ENCODE results near the gene CDADC1.
"Not testable (repeated sequence)": the region's sequence is repeated elsewhere in the genome, so short reads cannot be mapped to it uniquely, and the experiment has no call there.

CDADC1 gene

DNA sequence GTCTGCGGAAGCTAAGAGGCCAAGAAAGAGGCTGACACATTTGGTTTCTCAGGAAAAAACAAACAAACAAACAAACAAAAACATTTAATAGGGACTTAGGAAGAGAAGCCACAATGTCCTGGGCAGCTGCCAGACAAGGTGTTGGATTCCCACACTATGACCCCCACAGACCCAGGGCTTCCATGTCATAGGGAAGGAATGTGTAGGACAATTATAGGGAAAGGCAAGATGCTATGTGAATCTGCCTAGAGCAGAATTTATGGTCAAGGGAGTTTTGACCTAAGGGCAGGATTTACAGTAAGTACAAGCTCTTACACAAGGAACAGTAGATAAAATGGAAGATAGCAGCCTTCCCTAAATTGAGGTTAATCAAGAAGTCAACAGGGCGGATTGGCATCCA is 9.1 kb upstream of the CDADC1 start:
- no peak for DNase-seq (ENCODE audit: low read depth in 2 of 2)

DNA sequence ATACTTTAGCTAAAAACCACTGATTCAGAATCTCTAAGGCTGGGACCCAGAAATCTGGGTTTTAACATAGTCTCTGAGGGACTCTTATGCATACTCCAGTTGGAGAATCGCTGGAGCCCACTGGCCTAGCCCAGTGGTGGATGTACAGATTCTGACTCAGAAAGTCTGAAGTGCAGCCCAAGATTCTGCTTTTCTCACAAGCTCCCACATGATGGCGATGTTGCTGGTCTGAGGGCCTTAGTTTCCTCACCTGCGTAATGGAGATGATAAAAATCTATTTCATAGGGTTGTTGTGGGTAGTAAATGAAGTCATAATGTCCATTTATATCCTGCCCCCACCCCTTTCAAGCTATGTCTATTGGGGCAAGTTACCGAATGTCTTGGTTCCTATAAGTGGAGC is 7.7 kb upstream of the CDADC1 start:
- DNase-seq (ENCODE audit: low read depth in 2 of 2) = no peak

- no peak for DNase-seq (ENCODE audit: low read depth in 2 of 2)
Measured at GRCh38 chr13:49241296-49241695, 6.4 kb upstream of the CDADC1 start.

DNA sequence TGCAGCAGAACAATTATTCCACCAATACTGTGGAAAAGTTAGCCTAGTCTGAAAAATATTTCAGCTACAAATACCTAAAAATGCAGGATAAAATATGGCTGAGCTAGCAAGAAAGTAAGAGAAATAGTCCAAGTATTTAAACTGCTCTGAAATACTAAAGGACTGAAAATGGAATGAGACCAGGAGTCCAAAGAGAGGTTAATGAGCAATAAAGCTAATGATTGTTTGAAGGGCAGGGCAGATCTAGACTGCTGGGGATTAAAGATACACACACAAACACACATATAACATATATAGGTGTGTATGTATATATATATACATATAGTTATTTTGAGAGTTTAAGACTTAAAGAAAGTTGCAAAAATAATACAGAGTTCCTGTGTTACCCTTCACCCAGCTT is 2.6 kb upstream of the CDADC1 start:
- DNase-seq (ENCODE audit: low read depth in 2 of 2) = no peak

DNA sequence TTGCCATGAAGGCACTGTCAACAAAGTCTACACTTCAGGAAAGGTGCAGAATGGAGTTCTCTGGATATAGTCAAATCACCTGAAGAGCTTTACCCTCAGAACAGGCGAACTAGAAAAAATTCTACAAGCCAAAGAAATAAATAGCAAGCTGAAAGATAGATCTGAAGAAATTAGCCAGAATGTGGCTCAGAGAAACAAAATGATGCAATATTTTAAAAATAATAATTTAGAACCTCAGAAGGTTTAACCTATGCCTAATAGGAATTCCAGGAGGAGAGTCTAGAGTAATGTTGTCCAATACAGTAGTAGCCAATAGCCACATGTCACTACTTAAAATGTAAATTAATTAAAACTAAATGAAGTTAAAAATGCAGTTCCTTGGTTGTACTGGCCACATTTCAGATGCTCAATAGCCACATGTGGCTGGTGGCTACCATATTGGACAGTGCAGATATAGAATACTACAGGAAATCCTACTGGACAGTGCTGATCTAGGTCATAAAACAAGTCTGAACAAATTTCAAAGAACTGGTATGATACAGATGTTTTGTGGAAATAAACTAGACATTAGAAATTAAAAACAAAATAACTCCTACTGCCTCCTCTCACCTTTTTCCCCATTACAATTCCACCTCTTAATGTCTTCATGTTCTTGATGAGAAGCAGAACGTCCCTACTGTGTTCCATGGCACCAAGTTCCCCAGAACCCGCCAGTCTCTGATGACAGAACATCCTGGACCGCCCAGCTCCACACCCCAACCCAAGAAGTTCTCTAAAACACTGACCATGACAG is 679 bp upstream of the CDADC1 start:
- no peak for DNase-seq (ENCODE audit: low read depth in 2 of 2)

- DNase-seq (ENCODE audit: low read depth in 2 of 2) = no peak
Measured at GRCh38 chr13:49248622-49249002, 887 bp downstream of the CDADC1 start.

DNA sequence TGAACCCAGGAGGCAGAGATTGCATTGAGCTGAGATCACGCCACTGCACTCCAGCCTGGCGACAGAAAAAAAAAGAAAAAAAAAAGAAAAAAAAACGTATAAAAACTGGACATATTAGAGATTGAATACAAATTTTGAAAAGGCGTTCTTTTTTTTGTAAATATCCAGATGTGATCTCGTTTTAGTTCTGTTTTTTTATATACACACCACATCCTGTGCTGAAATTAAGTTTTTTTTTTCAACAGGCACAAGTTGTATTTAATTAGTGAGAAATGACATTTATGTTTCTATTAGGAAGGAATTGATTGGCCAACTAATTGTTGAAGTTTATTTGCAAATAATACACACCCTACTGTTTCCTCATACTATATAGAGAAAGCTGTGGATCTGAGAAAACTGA is 3.6 kb downstream of the CDADC1 start:
- no peak for DNase-seq (ENCODE audit: low read depth in 2 of 2)

DNA sequence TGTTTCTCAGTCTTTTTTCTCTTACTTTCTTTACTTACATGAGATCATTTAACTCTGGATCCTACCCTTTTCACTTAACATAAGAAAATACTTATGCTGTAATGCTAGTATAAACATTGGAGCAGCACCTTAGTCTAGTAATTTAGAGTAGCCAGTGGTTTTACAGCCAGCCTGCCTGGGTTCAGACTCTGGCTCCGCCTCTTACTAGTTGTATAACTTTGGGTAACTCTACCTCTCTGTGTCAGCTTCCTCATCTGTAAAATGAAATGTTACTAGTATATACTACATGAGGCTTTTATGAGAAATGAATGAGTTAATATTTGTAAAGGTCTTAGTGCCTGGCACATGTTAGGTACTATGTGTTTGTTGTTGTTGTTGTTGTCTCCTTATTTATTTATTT is 5.6 kb downstream of the CDADC1 start:
- DNase-seq (ENCODE audit: low read depth in 2 of 2) = no peak

GRCh38 chr13:49254007-49254406 is 6.3 kb downstream of the CDADC1 start:
- no peak for DNase-seq (ENCODE audit: low read depth in 2 of 2)

- DNase-seq (ENCODE audit: low read depth in 2 of 2) = no peak
Measured at GRCh38 chr13:49256841-49257240, 9.1 kb downstream of the CDADC1 start.

DNA sequence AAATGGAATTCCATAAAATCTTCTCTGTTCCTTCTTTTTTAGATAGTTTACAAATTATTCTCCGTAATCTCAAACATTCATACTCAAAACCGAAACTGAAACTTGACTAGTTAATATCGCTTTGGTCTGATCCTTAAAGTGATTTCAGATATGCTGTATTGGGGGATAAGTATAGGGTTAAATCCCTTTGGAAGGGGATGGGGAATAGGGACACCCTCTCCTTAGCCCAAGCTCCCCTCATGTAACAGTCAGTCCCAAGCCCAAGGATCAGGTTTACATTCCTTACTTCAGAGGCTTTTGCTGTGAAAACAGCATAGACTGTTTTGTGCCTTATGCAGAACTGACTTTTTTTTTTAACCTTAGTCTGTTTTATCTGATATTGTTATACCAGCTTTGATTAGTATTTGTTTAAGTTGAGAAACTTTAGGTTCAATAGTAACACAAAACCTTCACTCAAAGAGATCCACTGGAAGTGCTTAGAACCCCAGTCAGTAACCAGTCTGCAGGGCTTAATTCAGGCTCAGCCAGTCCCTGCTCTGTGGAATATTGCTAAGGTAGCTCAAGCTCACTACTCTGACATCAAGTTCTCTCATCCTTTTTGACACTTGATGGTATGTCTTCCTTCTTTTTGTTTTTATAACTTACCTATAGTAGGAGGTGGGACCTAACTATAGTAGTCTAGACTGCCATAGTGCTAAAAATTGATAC is 10.5 kb downstream of the CDADC1 start:
- no peak for DNase-seq (ENCODE audit: low read depth in 2 of 2)

DNA sequence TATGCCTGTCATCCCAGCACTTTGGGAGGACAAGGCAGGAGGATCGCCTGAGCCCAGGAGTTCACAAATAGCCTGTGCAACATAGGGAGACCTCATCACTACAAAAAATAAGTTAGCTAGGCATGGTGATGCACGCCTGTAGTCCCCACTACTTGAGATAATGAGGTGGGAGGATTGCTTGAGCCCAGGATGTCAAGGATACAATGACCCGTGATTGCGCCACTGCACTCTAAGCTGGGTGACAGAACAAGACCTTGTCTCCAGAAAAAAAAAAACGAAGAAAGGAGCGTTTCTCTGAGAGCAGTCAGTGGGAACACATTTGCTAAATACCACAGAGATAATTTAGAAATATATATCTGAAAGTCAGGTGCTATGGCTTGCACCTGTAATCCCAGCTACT is 11.9 kb downstream of the CDADC1 start:
- no peak for DNase-seq (ENCODE audit: low read depth in 2 of 2)

GRCh38 chr13:49262634-49263033 is 14.9 kb downstream of the CDADC1 start:
- no peak for DNase-seq (ENCODE audit: low read depth in 2 of 2)

- no peak for DNase-seq (ENCODE audit: low read depth in 2 of 2)
Measured at GRCh38 chr13:49265822-49266221, 18.1 kb downstream of the CDADC1 start.

DNA sequence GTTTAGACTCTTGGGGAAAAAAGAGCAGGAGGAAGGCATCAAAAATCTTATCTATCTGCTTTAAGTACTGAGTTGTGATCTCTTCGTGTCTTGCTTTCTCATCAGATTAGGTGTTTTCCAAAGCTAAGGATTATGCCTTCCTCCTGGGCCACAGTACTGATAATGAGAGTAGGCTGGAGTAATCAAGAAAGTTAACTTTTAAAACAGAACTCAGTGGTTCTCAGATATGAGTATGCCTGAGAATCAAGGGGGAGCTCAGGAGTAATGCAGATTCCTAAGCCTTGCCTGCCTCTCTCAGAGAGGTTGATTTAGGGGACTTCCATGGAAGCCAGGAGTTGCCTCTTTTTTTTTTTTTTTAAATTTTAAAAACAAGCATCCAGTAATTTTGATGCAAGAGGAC is 23.5 kb downstream of the CDADC1 start:
- no peak for DNase-seq (ENCODE audit: low read depth in 2 of 2)

DNA sequence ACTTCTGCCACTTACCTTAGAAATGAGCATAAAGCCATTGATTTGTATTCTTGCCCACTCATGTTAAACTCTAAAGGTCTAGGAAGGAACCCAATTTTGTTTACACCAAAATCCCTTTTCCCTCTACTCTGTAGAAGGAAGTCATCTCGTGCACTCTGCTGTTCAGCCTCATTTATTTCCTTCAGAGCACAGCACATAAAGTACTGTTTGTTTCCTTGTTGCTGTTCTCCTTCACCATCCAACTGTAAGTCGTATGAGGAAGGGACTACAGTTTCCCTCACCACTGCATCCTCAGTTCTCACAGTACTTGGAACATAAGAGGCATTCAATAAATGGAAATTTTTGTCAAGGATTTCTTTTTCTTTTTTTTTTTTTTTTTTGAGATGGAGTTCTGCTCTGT is 24.6 kb downstream of the CDADC1 start:
- DNase-seq (ENCODE audit: low read depth in 2 of 2) = no peak

DNA sequence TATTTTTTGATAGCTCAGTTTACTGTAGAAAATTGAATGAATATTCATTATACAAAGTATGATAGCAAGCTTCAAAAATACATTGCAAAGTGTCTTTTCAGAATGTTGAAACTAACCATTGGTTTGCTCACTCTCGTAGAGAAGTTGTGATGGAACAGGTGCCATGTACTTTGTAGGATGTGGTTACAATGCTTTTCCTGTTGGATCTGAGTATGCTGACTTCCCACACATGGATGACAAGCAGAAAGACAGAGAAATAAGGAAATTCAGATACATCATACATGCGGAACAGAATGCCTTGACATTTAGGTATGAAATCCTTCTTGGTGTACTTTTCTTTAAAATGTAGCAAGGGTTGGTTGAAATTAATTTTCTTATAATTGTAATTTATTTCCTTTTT is 30.5 kb downstream of the CDADC1 start:
- DNase-seq (ENCODE audit: low read depth in 2 of 2) = no peak

- DNase-seq (ENCODE audit: low read depth in 2 of 2) = no peak
Measured at GRCh38 chr13:49279112-49279511, 31.4 kb downstream of the CDADC1 start.

GRCh38 chr13:49279885-49280284 is 32.2 kb downstream of the CDADC1 start:
- no peak for DNase-seq (ENCODE audit: low read depth in 2 of 2)

DNA sequence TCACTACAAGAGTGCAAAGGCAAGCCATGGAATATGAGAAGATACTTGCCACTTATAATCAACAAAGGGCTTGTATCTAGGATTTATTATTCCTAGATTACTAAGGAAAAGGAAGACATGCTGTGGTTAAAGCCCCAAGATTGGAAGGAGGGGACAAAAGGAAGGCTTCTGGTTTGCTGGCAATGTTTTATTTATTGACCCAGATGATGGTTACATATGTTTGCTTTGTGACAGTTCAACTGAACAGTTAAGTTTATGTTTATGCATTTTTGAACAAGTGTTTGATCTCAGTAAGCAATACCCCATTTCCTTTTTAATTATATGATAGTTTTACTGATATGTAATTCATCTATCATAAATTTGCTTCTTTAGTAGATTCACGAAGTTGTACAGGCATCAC is 40.3 kb downstream of the CDADC1 start:
- DNase-seq (ENCODE audit: low read depth in 2 of 2) = no peak

- no peak for DNase-seq (ENCODE audit: low read depth in 2 of 2)
Measured at GRCh38 chr13:49288458-49288857, 40.7 kb downstream of the CDADC1 start.

- no peak for DNase-seq (ENCODE audit: low read depth in 2 of 2)
Measured at GRCh38 chr13:49292742-49293486, 45.2 kb downstream of the CDADC1 start.

DNA sequence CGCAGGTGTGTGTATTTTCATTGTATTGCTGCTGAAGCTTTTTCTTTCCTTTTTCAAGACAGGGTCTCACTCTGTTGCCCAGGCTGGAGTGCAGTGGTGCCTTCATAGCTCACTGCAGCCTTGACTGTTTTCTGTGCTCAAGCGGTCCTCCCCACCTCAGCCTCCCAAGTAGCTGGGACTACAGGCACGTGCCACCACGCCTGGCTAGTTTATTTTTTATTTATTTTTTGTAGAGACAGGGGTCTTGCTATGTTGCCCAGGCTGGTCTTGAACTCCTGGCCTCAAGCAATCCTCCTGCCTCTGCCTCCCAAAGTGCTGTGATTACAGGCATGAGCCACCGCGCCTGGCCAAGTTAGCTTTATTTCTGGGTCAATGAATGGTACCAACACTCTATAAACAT is 47.0 kb downstream of the CDADC1 start:
- not testable (repeated sequence) for DNase-seq (ENCODE audit: low read depth in 2 of 2)

Measured in activated CD8-positive, alpha-beta memory T cell treated with anti-CD3 and anti-CD28 coated beads for 4 hours (primary cell).